ENCODE measurements around the gene GALNT2. TPM values are rescaled to one million over a fixed set of nuclear protein-coding genes. Genes with fewer than 3 reads are reported as not detected.

GALNT2 gene
- polyA plus RNA-seq, 6 donors from 2014 or later: 15.1 to 22.4 (median 17.5) TPM

DNA sequence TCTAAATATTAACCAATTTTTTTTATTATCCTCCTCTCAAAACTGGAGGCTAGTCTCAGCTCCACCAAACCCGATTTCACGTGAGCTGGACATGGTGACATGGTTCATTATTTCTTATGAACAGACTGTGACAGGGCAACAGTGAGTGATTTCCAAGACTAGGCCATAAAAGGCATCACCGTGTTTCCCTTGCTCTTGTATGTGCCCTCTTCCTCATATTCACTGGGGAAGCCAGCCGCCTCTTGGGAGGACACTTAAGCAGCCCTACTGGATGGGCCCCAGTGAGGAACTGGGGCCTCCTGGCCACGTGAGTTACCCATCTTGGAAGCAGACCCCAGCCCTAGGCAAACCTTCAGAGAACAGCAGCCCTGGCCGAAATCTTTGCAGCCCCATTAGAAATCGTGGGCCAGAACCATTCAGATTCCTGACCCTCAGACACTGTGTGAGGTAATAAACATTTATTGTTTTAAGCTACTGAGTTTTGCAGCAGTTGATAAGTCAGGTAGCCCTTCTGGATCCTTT lies 105.0 kb downstream of the GALNT2 start:
- Mint-ChIP-seq H3K9me3 (no peaks in the 10 kb centered on the region), H3K27ac (peak overlapping the region in 3 of 6 donors; percentile 56 to 95 (median 93)), H3K4me1 (peaks cover 51 to 66% (median 55%) of the 10 kb centered on the region in 3 donors), H3K36me3 (no peaks in the 10 kb centered on the region), H3K4me3 (no peak overlapping the region), H3K27me3 (no peaks in the 10 kb centered on the region)
- DNase-seq (no peak), ATAC-seq (ENCODE audit: low read depth in 2 of 2) (no peak)

DNA sequence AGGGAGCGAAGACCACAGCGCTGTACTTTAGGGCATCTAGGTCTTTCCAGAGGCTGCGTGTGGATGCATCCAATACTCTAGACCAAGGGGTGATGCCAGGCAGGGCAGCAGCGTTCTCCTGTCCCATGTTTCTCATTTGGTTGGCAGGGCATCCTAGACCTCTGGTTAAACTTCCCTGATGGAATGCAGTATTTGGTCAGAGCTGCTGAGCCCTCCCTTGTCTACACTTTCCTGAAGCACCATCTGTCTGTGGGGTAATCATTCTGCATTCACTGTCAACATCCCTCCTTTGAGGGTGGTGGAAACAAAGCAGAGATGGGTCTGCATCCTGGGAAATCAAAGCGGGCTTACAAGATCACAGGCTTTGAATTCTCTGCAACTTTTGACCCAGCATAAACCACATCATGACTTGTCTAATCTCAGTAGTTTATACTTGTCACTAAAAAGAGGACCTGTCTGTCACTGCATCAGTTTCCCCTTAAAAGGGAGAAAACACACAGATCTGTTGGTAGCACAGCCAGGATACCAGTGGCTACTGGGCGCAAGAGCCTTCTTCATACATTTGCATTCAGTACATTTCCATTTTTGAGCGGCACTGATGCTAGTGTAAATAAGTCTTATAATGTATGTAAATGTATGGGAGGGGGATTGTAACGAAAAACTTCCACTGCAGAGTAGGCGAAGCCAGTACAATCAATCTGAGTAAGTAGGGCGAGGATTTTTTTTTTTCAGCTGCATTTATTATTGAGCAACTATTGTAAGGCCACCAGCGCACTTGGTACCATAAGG lies 106.3 kb downstream of the GALNT2 start:
- DNase-seq (no peak), ATAC-seq (ENCODE audit: low read depth in 2 of 2) (no peak)
- no peaks in the 10 kb centered on the region for H3K9me3 Mint-ChIP-seq
- peak overlapping the region in 3 of 6 donors; percentile 34 to 73 (median 64) for H3K27ac Mint-ChIP-seq
- H3K36me3 Mint-ChIP-seq: peaks cover 5 to 6% of the 10 kb centered on the region in 2 donors
- no peak overlapping the region for H3K4me3 Mint-ChIP-seq
- H3K4me1 Mint-ChIP-seq: peaks cover 51 to 63% (median 51%) of the 10 kb centered on the region in 3 donors
- no peaks in the 10 kb centered on the region for H3K27me3 Mint-ChIP-seq

DNA sequence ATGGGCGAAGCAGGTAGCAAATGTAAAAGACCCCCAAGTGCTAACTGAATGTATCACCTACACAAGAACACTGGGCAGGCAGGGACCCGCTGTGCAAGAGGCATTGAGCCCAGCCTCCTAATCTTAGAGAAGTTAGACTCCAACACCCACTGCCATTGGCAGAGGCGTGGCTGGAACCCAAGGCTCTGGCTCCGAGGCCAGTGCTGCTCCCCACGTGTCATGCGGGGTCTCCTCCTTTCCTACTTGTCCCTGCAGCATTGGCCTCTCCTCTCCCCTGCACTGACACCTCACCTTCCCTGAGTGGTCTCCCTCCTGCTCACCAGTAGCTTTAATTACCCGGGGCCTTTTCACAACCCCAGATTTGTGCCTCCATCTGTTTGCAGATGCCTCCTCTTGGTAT lies 107.0 kb downstream of the GALNT2 start:
- Mint-ChIP-seq H3K4me1 (peaks cover 46 to 58% (median 47%) of the 10 kb centered on the region in 3 donors), H3K4me3 (peak overlapping the region in 3 of 8 donors; percentile 13 to 59 (median 15)), H3K36me3 (peaks cover 7 to 8% of the 10 kb centered on the region in 2 donors), H3K27ac (peak overlapping the region in 4 of 6 donors; percentile 40 to 91 (median 76)), H3K27me3 (no peaks in the 10 kb centered on the region), H3K9me3 (no peaks in the 10 kb centered on the region)
- DNase-seq (no peak), ATAC-seq (ENCODE audit: low read depth in 2 of 2) (no peak)

DNA sequence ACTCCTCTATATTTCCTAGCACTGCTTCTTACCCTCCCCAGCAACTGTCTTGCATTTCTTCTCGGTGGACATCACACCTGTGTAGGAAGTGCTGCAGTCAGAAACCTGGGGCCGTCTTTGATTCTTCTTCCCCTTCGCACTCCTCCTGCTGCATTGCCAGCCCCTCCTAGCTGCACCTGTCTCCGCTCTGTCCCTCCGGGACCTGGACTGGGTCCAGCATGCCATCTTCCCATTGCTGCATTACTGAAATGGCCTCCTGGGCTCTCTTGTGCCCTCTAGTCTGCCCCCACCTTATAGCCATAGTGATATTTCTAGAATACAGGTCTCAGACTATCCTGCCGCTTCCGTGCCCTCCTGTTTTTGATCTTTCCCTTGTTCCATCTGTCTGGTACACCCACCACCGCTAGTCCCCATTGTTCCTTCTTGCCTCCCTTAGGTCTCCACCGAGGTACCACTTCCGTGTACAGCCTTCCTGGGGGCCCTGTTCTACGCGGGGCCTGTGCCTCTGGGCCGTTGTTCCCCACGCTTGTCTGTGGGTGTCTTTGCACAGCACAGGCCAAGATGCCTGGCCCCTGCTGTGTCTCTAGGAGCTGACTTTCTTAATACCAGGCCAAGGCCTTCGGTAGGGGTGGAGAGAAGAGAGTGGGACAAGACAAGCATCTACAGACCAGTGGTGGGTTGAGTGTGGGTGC lies 107.6 kb downstream of the GALNT2 start:
- ATAC-seq (ENCODE audit: low read depth in 2 of 2) (no peak), DNase-seq (no peak)
- peak overlapping the region in 5 of 6 donors; percentile 17 to 91 (median 85) for H3K27ac Mint-ChIP-seq
- H3K9me3 Mint-ChIP-seq: no peaks in the 10 kb centered on the region
- H3K27me3 Mint-ChIP-seq: no peaks in the 10 kb centered on the region
- H3K36me3 Mint-ChIP-seq: peaks cover 7 to 8% of the 10 kb centered on the region in 2 donors
- peaks cover 41 to 53% (median 42%) of the 10 kb centered on the region in 3 donors for H3K4me1 Mint-ChIP-seq
- H3K4me3 Mint-ChIP-seq: peak overlapping the region in 2 of 8 donors; percentile 13 to 26

DNA sequence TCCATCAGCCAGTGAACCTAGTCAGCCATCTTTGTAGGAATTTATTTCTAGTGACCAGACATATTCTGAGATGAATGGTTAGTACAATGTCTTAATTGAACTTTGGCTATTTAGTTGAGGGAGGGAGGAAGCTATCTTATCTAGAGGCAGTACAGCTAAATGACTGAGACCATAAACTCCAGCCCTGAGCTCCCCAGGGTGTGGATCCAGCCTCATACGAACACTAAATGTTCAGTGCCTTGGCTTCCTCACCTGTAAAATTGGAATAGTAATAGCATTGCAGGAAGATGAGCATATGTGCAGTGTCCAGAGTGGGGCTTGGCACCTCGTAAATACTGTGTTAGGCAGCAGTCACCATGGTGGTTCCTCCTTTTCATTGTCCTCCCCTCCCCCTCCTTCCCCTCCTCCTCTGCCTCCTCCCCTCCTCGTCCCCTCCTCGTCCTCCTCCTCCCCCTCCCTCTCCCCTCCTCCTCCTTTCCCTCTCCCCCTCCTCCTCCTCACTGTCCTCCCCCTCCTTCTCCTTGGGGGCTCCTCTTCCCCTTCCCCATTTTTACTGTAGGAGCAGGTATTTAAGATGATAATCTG lies 108.2 kb downstream of the GALNT2 start:
- peak overlapping the region in 2 of 6 donors; percentile 17 to 58 for H3K27ac Mint-ChIP-seq
- ATAC-seq (ENCODE audit: low read depth in 2 of 2) (peak in 1 of 2 donors; percentile 39), DNase-seq (no peak)
- H3K9me3 Mint-ChIP-seq: no peaks in the 10 kb centered on the region
- H3K4me1 Mint-ChIP-seq: peaks cover 34 to 46% (median 36%) of the 10 kb centered on the region in 3 donors
- peak overlapping the region in 2 of 8 donors; percentile 2 to 26 for H3K4me3 Mint-ChIP-seq
- H3K36me3 Mint-ChIP-seq: peaks cover 7 to 9% of the 10 kb centered on the region in 2 donors
- no peaks in the 10 kb centered on the region for H3K27me3 Mint-ChIP-seq

DNA sequence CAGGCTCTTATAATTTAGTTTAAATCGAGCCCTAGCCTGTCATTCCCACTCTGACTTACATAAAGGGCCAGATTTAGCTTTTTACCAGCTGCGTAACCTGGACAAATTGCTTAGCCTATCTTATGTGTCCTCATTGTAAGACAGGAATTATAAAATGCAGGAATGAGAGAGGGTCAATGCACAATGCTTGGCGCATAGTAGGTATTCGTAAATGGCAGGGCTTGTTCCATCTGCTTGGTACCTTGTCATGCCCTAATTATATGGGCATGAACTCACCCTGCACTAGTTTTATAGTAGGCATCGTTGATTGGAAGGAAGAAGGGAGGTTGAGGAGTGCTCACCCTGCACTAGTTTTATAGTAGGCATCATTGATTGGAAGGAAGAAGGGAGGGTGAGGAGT lies 108.8 kb downstream of the GALNT2 start:
- Mint-ChIP-seq H3K4me1 (peaks cover 29 to 41% (median 32%) of the 10 kb centered on the region in 3 donors), H3K4me3 (peak overlapping the region in 1 of 8 donors; percentile 2), H3K9me3 (no peaks in the 10 kb centered on the region), H3K27ac (peak overlapping the region in 1 of 6 donors; percentile 17), H3K36me3 (peaks cover 13 to 15% of the 10 kb centered on the region in 2 donors), H3K27me3 (no peaks in the 10 kb centered on the region)
- DNase-seq: no peak
- no peak for ATAC-seq (ENCODE audit: low read depth in 2 of 2)

DNA sequence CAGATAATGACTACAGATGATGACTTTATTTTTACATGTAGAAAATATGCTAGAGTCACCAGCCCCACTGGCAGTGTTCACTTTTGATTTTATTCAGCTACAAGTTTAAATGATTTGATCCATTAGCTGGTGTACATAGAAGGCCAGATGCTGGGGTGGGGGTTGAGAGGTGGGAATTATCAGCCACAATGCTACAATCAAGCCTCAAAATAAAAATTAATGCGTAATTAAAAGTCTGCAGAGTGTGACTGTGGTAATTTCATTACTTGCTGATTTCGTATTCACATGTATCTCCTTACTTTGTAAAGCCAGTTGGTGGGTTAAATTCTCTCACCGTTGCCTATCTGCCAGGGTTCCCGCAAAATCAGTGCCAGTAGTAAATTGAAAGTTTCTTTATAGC lies 109.3 kb downstream of the GALNT2 start:
- H3K4me3 Mint-ChIP-seq: no peak overlapping the region
- H3K36me3 Mint-ChIP-seq: peaks cover 18 to 20% of the 10 kb centered on the region in 2 donors
- H3K9me3 Mint-ChIP-seq: no peaks in the 10 kb centered on the region
- DNase-seq (no peak), ATAC-seq (ENCODE audit: low read depth in 2 of 2) (no peak)
- peak overlapping the region in 1 of 6 donors; percentile 17 for H3K27ac Mint-ChIP-seq
- no peaks in the 10 kb centered on the region for H3K27me3 Mint-ChIP-seq
- peaks cover 31 to 45% (median 35%) of the 10 kb centered on the region in 3 donors for H3K4me1 Mint-ChIP-seq

DNA sequence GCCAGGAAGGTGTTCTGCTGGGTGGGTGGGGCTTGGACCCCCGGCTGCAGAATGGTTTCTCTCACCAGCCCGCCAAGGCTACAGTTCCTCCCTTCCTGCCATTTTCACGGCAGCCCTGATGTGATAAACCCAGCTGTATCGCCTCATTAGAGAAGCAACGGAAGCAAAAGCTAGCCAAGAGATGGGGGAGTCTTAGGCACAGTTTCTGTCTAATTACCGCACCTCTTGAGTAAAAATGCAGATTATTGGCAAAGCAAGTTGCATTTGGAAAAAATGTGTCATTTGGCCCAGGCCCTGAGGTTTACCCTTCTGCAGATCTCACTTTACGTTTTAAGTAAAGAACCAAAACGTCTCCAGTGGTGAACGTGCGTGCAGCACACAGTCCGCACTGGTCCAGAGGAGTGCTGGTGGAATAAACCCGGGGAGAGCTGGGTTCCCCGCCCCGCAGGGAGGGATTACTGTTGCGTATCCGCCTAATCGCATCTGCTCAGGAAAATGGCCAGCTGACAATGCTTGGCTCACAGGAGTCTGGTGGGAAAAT lies 109.9 kb downstream of the GALNT2 start:
- DNase-seq: no peak
- peak; percentile 45 to 49 for ATAC-seq (ENCODE audit: low read depth in 2 of 2)

DNA sequence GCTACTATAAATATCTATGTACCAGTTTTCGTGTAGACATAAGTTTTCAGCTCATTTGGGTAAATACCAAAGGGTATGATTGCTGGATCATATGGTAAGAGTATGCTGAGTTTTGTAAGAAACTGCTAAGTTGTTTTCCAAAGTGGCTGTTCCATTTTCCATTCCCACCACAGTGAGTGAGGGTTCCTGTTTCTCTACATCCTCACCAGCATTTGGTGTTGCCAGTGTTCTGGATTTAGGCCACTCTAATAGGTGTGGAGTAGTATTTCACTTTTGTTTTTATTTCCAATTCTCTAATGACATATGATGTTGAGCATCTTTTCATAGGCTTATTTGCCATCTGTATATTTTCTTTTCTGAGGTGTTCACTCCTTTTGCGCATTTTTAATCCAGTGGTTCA lies 112.2 kb downstream of the GALNT2 start:
- DNase-seq (no peak), ATAC-seq (ENCODE audit: low read depth in 2 of 2) (no peak)
- Mint-ChIP-seq H3K4me1 (peaks cover 26 to 43% (median 31%) of the 10 kb centered on the region in 3 donors), H3K4me3 (no peak overlapping the region), H3K27me3 (no peaks in the 10 kb centered on the region), H3K9me3 (peaks cover 0 to under 1% (median 0%) of the 10 kb centered on the region in 7 donors), H3K27ac (peak overlapping the region in 1 of 6 donors; percentile 21), H3K36me3 (peaks cover 20 to 21% of the 10 kb centered on the region in 2 donors)

More for the DNA sequence above, 109.9 kb downstream of the GALNT2 start:
- Mint-ChIP-seq H3K27me3 (no peaks in the 10 kb centered on the region), H3K4me1 (peaks cover 32 to 48% (median 35%) of the 10 kb centered on the region in 3 donors), H3K9me3 (no peaks in the 10 kb centered on the region), H3K36me3 (peaks cover 18 to 21% of the 10 kb centered on the region in 2 donors), H3K4me3 (peak overlapping the region in 3 of 8 donors; percentile 18 to 24 (median 24)), H3K27ac (peak overlapping the region in 2 of 6 donors; percentile 60 to 72)

DNA sequence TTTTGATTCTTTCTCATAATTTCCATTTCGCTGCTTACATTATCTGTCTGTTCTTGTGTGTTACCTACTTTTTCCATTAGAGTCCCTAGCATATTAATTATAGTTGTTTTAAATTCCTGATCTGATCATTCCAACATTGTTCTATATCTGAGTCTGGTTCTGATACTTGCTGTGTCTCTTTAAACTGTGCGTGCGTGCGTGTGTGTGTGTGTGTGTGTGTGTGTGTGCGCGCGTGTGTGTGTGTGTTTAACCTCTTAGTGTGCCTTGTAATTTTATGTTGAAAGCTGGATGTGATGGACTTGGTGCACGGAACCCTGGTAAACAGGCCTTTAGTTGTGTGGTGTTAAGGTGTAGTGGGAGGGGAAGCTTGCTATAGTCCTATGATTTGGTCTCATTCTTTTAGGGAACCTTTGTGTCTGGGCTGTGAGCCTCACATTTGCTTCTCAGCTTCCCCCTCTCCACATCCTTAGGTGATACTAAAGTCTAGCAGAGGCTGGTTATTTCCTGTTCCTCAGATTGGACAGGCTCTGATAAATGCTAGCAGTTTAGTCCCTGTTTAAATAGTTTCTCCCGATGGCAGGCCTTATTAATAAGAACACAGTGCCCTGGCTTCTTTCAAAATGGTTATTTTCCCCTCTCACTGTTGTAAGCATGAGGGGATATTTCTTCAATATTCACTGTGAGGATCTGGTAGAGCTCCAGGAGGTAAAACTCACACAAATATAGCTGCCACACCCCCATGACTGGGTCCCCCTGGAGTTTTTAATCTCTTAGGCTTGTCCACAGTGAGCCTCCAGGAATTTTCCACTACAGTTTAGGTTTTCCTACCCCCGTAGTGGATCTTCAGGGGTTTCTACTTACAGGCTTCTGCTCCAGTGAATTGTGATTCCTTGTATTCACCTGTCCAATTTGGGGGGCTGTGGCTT lies 118.3 kb downstream of the GALNT2 start:
- H3K27ac Mint-ChIP-seq: peak overlapping the region in 5 of 6 donors; percentile 14 to 61 (median 44)
- H3K4me3 Mint-ChIP-seq: no peak overlapping the region
- peaks cover 20 to 23% of the 10 kb centered on the region in 2 donors for H3K36me3 Mint-ChIP-seq
- H3K9me3 Mint-ChIP-seq: peaks cover 0 to 7% (median 3%) of the 10 kb centered on the region in 7 donors
- ATAC-seq (ENCODE audit: low read depth in 2 of 2) (peak in 1 of 2 donors; percentile 35), DNase-seq (no peak)
- H3K4me1 Mint-ChIP-seq: peaks cover 32 to 63% (median 32%) of the 10 kb centered on the region in 3 donors
- H3K27me3 Mint-ChIP-seq: no peaks in the 10 kb centered on the region

DNA sequence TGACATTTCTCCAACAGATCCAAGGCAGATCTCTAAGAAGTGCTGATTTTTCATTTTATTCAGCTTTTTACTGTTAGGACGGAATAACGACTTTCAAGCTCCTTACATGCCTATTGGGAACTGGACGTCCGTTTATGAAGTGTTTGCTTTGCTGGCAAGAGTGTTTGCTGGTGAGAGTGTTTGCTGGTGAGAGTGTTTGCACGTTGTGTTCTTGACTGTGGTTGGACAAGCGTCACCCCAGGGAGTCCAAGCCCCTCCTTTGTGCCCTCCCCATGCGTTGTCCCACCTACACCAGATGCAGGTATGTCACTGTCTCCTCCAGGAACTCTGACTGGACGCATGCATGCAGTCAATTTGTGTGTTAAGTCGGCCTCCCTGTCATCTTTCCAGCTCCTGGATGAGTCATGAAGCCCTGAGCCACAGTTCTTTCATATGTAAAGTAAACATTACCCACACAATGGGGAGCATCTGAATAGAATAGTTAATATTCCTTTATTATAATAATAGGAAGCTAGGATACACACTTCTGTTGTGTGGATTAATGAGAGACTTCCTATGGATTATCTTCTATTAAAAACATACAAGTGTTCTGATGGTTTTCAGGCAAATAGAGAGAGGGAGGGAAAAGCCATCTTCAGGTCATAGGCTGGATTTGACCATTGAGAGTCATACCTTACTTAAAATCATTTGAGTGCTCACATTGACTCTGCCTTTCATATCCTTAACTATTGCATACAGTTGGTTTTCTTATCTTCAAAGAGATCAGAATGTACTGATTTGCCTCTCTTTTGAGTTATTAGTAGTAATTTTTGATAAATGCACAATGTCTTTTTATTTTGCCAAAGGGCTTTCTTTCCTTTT lies 119.2 kb downstream of the GALNT2 start:
- Mint-ChIP-seq H3K4me3 (no peak overlapping the region), H3K27ac (peak overlapping the region in 1 of 6 donors; percentile 15), H3K36me3 (peaks cover 11 to 14% of the 10 kb centered on the region in 2 donors), H3K27me3 (no peaks in the 10 kb centered on the region), H3K9me3 (peaks cover 0 to 7% (median 3%) of the 10 kb centered on the region in 7 donors), H3K4me1 (peaks cover 32 to 67% (median 39%) of the 10 kb centered on the region in 3 donors)
- DNase-seq (no peak), ATAC-seq (ENCODE audit: low read depth in 2 of 2) (no peak)

All from naive B cell (primary cell).